Mesendoderm (in vitro differentiated cells): ENCODE measurements around the gene UXS1.

Source experiments
- DNase-seq: peaks from one replicate; pipeline ENCODE4 v3.0.0; 2013
- H2AK5ac ChIP-seq: 2 replicates; pipeline ENCODE4 v1.6.1; 2013; ENCODE audit warnings: low read length, inconsistent platforms
- H2BK120ac ChIP-seq: 2 replicates; pipeline ENCODE4 v1.6.1; 2013; ENCODE audit warnings: low read depth, mild to moderate bottlenecking, low read length, moderate library complexity, mixed read lengths
- H2BK15ac ChIP-seq: replicated peaks from 2 replicates; pipeline ENCODE4 v1.6.1; 2013; ENCODE audit warnings: low read depth, mild to moderate bottlenecking, moderate library complexity
- H2BK5ac ChIP-seq: 2 replicates; pipeline ENCODE4 v1.6.1; 2013; ENCODE audit warnings: low read length, inconsistent platforms
- H3K18ac ChIP-seq: 2 replicates; pipeline ENCODE4 v1.6.1; 2013; ENCODE audit warnings: mild to moderate bottlenecking, low read length, mixed read lengths
- H3K23ac ChIP-seq: one replicate; pipeline ENCODE4 v1.6.1; 2013; ENCODE audit warnings: low read length
- H3K27ac ChIP-seq: 2 replicates; pipeline ENCODE4 v1.5.1; 2013; ENCODE audit warnings: low read depth, mild to moderate bottlenecking, inconsistent platforms, low read length, moderate library complexity
- H3K27me3 ChIP-seq: 2 replicates; pipeline ENCODE4 v1.6.1; 2013; ENCODE audit warnings: low read length, control low read depth, mild to moderate bottlenecking, inconsistent platforms; ENCODE audit not compliant: insufficient read depth, poor library complexity
- H3K36me3 ChIP-seq: 2 replicates; pipeline ENCODE4 v1.6.1; 2013; ENCODE audit warnings: low read length, inconsistent platforms; ENCODE audit not compliant: control insufficient read depth, insufficient read depth
- H3K4ac ChIP-seq: one replicate; pipeline ENCODE4 v1.6.1; 2013; ENCODE audit warnings: low read depth, mild to moderate bottlenecking, low read length, moderate library complexity
- H3K4me1 ChIP-seq: 2 replicates; pipeline ENCODE4 v1.6.1; 2013; ENCODE audit warnings: low read depth, low read length, inconsistent platforms; ENCODE audit not compliant: control insufficient read depth
- H3K4me2 ChIP-seq: 2 replicates; pipeline ENCODE4 v1.6.1; 2013; ENCODE audit warnings: low read length
- H3K4me3 ChIP-seq: 2 replicates; pipeline ENCODE4 v1.5.1; 2013; ENCODE audit warnings: mild to moderate bottlenecking, low read length
- H3K56ac ChIP-seq: one replicate; pipeline ENCODE4 v1.6.1; 2013; ENCODE audit warnings: low read length
- H3K79me1 ChIP-seq: 2 replicates; pipeline ENCODE4 v1.6.1; 2013; ENCODE audit warnings: low read length, inconsistent platforms
- H3K79me2 ChIP-seq: 2 replicates; pipeline ENCODE4 v1.6.1; 2013; ENCODE audit warnings: mild to moderate bottlenecking, low read length; ENCODE audit not compliant: control insufficient read depth, insufficient read depth
- H3K9ac ChIP-seq: 2 replicates; pipeline ENCODE4 v1.6.1; 2013; ENCODE audit warnings: low read length, inconsistent platforms
- H4K5ac ChIP-seq: one replicate; pipeline ENCODE4 v1.6.1; 2013; ENCODE audit warnings: low read length
- H4K8ac ChIP-seq: one replicate; pipeline ENCODE4 v1.6.1; 2013; ENCODE audit warnings: low read depth, mild to moderate bottlenecking, control low read depth, low read length, moderate library complexity
- WGBS: extraction: QIAGEN DNeasy Blood & Tissue Kit; methylation state at CpG from one replicate; pipeline ENCODE4 v1.1.7; 2013; ENCODE audit warnings: low lambda C conversion rate, missing lambda C conversion rate; ENCODE audit not compliant: insufficient coverage; ENCODE audit errors: extremely low coverage; 5-methylcytosine and 5-hydroxymethylcytosine counted together

The UXS1 gene

GRCh38 chr2:106175086-106175850 is 18.8 kb downstream of the UXS1 start:
- H3K56ac ChIP-seq = no peak overlapping the region
- no peak overlapping the region for H2BK120ac ChIP-seq
- DNase-seq = no peak
- H2BK5ac ChIP-seq = no peak overlapping the region
- H3K4ac ChIP-seq = no peak overlapping the region
- no peak overlapping the region for H4K8ac ChIP-seq
- H3K27me3 ChIP-seq = no peaks in the 10 kb centered on the region
- no peak overlapping the region for H2AK5ac ChIP-seq
- H3K4me3 ChIP-seq = no peak overlapping the region
- no peak overlapping the region for H3K27ac ChIP-seq
- no peak overlapping the region for H2BK15ac ChIP-seq
- H3K18ac ChIP-seq = no peak overlapping the region
- peaks cover 17% of the 10 kb centered on the region for H3K79me2 ChIP-seq
- H3K23ac ChIP-seq = no peak overlapping the region
- no peak overlapping the region for H3K4me2 ChIP-seq
- H3K36me3 ChIP-seq = no peaks in the 10 kb centered on the region
- peaks cover 18% of the 10 kb centered on the region for H3K79me1 ChIP-seq
- H4K5ac ChIP-seq = no peak overlapping the region
- no peaks in the 10 kb centered on the region for H3K4me1 ChIP-seq
- WGBS = no CpG with 5 or more reads among the region's 7 CpGs
- no peak overlapping the region for H3K9ac ChIP-seq

GRCh38 chr2:106174056-106174455 is 20.0 kb downstream of the UXS1 start:
- Histone ChIP-seq H3K18ac (no peak overlapping the region), H3K79me2 (peaks cover 21% of the 10 kb centered on the region), H3K23ac (no peak overlapping the region), H2BK15ac (no peak overlapping the region), H3K9ac (no peak overlapping the region), H3K56ac (no peak overlapping the region), H3K4ac (no peak overlapping the region), H3K4me2 (no peak overlapping the region), H3K27me3 (no peaks in the 10 kb centered on the region), H2AK5ac (no peak overlapping the region), H2BK120ac (no peak overlapping the region), H3K4me1 (no peaks in the 10 kb centered on the region), H4K8ac (no peak overlapping the region), H3K4me3 (no peak overlapping the region), H4K5ac (no peak overlapping the region), H3K27ac (no peak overlapping the region), H3K79me1 (peaks cover 23% of the 10 kb centered on the region), H2BK5ac (no peak overlapping the region), H3K36me3 (no peaks in the 10 kb centered on the region)
- no peak for DNase-seq
- WGBS = no CpG with 5 or more reads among the region's 7 CpGs

- H3K4me2 ChIP-seq = no peak overlapping the region
- H3K4me1 ChIP-seq = no peaks in the 10 kb centered on the region
- H2BK120ac ChIP-seq = no peak overlapping the region
- no peak overlapping the region for H3K9ac ChIP-seq
- H3K4ac ChIP-seq = no peak overlapping the region
- no peak overlapping the region for H3K27ac ChIP-seq
- H3K4me3 ChIP-seq = no peak overlapping the region
- no peak for DNase-seq
- no peak overlapping the region for H4K5ac ChIP-seq
- H3K23ac ChIP-seq = no peak overlapping the region
- H3K79me2 ChIP-seq = peaks cover 21% of the 10 kb centered on the region
- no peak overlapping the region for H3K18ac ChIP-seq
- H4K8ac ChIP-seq = no peak overlapping the region
- H2BK15ac ChIP-seq = no peak overlapping the region
- H3K56ac ChIP-seq = no peak overlapping the region
- no peaks in the 10 kb centered on the region for H3K36me3 ChIP-seq
- no peak overlapping the region for H2BK5ac ChIP-seq
- H3K27me3 ChIP-seq = no peaks in the 10 kb centered on the region
- WGBS = no CpG with 5 or more reads among the region's 2 CpGs
- H3K79me1 ChIP-seq = peaks cover 20% of the 10 kb centered on the region
- H2AK5ac ChIP-seq = no peak overlapping the region
These were observed 21.5 kb downstream of the UXS1 start for GRCh38 chr2:106172649-106173048.

- H2BK5ac ChIP-seq = no peak overlapping the region
- no peak overlapping the region for H2BK120ac ChIP-seq
- H2AK5ac ChIP-seq = no peak overlapping the region
- H4K8ac ChIP-seq = no peak overlapping the region
- H3K9ac ChIP-seq = no peak overlapping the region
- no peak overlapping the region for H3K4me3 ChIP-seq
- H3K4ac ChIP-seq = no peak overlapping the region
- DNase-seq = no peak
- peaks cover 12% of the 10 kb centered on the region for H3K79me1 ChIP-seq
- H4K5ac ChIP-seq = no peak overlapping the region
- no CpG with 5 or more reads among the region's 2 CpGs for WGBS
- no peak overlapping the region for H3K27ac ChIP-seq
- H3K79me2 ChIP-seq = peaks cover 13% of the 10 kb centered on the region
- H3K27me3 ChIP-seq = no peaks in the 10 kb centered on the region
- H3K23ac ChIP-seq = no peak overlapping the region
- no peak overlapping the region for H2BK15ac ChIP-seq
- H3K4me2 ChIP-seq = no peak overlapping the region
- H3K4me1 ChIP-seq = peaks cover 5% of the 10 kb centered on the region
- no peaks in the 10 kb centered on the region for H3K36me3 ChIP-seq
- H3K56ac ChIP-seq = no peak overlapping the region
- H3K18ac ChIP-seq = no peak overlapping the region
These were observed 25.4 kb downstream of the UXS1 start for GRCh38 chr2:106168657-106169056.

GRCh38 chr2:106167067-106167466 is 27.0 kb downstream of the UXS1 start:
- Histone ChIP-seq H3K23ac (no peak overlapping the region), H3K79me1 (peaks cover 8% of the 10 kb centered on the region), H3K4ac (no peak overlapping the region), H4K5ac (no peak overlapping the region), H3K18ac (no peak overlapping the region), H3K27ac (no peak overlapping the region), H3K4me3 (no peak overlapping the region), H3K79me2 (peaks cover 10% of the 10 kb centered on the region), H3K36me3 (no peaks in the 10 kb centered on the region), H3K4me2 (no peak overlapping the region), H2BK5ac (no peak overlapping the region), H3K56ac (no peak overlapping the region), H4K8ac (no peak overlapping the region), H2AK5ac (no peak overlapping the region), H3K4me1 (peaks cover 5% of the 10 kb centered on the region), H2BK15ac (no peak overlapping the region), H2BK120ac (no peak overlapping the region), H3K27me3 (no peaks in the 10 kb centered on the region), H3K9ac (no peak overlapping the region)
- no CpG with 5 or more reads among the region's 5 CpGs for WGBS
- no peak for DNase-seq

- no peak overlapping the region for H3K4me3 ChIP-seq
- no peak overlapping the region for H2BK5ac ChIP-seq
- peaks cover 10% of the 10 kb centered on the region for H3K79me2 ChIP-seq
- no peaks in the 10 kb centered on the region for H3K36me3 ChIP-seq
- no peak overlapping the region for H3K9ac ChIP-seq
- H3K56ac ChIP-seq = no peak overlapping the region
- H4K8ac ChIP-seq = no peak overlapping the region
- H3K4ac ChIP-seq = no peak overlapping the region
- no peak overlapping the region for H3K23ac ChIP-seq
- H3K79me1 ChIP-seq = peaks cover 6% of the 10 kb centered on the region
- H4K5ac ChIP-seq = no peak overlapping the region
- H3K18ac ChIP-seq = no peak overlapping the region
- peak; percentile 56 for DNase-seq
- H3K27me3 ChIP-seq = no peaks in the 10 kb centered on the region
- no peak overlapping the region for H2BK120ac ChIP-seq
- no peak overlapping the region for H3K4me2 ChIP-seq
- H2BK15ac ChIP-seq = no peak overlapping the region
- H2AK5ac ChIP-seq = no peak overlapping the region
- no CpG with 5 or more reads among the region's 6 CpGs for WGBS
- no peak overlapping the region for H3K27ac ChIP-seq
- H3K4me1 ChIP-seq = peaks cover 5% of the 10 kb centered on the region
These were observed 28.5 kb downstream of the UXS1 start for GRCh38 chr2:106165561-106165960.
